Right forelimb (tissue), 1 donor: ENCODE data around the gene ABCB11.
"Not testable (repeated sequence)": the region's sequence is repeated elsewhere in the genome, so short reads cannot be mapped to it uniquely, and the experiment has no call there.

Experiments used
- DNase-seq: peaks from one replicate; pipeline ENCODE4 v3.0.0-alpha.2; 2018

ABCB11 gene

GRCh38 chr2:168969865-168970264 is 61.3 kb downstream of the ABCB11 start:
- no peak for DNase-seq

- no peak for DNase-seq
Observed at GRCh38 chr2:168968342-168968741, 62.8 kb downstream of the ABCB11 start.

- DNase-seq, result no peak
Observed at GRCh38 chr2:168964251-168964807, 66.8 kb downstream of the ABCB11 start.

DNA sequence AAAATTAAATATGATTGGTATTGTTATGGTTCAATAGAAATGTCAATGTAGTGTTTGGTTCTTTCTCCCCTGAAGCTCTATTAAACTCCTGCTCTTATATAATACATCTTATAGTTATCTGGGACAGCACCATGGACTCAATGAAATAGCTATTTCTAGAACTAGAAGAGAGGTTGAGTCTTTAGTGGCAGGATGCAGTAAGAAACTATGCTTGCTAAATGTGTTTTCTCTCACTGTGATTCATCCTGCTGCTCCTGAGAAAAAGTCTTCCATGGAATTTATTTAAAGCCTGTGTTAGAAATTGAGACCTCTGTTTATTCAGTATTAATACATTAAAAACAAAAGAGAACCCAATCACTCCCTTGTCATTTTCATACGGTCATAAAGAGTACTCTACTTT is 68.5 kb downstream of the ABCB11 start:
- DNase-seq, result no peak

GRCh38 chr2:168961450-168962229 is 69.5 kb downstream of the ABCB11 start:
- DNase-seq, result no peak

DNA sequence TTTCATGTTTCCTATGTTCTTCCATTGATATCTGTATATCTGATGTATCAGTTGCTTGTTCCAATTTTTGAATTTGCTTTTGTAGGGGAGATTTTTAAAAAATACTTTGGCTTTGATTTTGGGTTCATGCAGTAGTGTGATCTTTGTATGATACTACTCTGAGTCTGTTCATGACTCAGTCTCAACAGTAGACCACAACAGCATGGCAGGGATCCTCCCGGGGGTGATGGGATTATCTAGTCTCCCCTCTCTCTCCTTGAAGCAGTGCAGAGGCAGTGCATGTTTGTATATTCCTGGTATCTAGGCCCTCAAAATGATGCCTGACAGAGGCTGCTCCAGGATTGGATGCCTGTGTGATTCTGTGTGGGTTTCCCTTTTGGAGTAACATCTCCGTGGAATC is 74.7 kb downstream of the ABCB11 start:
- no peak for DNase-seq

- no peak for DNase-seq
Observed at GRCh38 chr2:168955321-168955720, 75.8 kb downstream of the ABCB11 start.

DNA sequence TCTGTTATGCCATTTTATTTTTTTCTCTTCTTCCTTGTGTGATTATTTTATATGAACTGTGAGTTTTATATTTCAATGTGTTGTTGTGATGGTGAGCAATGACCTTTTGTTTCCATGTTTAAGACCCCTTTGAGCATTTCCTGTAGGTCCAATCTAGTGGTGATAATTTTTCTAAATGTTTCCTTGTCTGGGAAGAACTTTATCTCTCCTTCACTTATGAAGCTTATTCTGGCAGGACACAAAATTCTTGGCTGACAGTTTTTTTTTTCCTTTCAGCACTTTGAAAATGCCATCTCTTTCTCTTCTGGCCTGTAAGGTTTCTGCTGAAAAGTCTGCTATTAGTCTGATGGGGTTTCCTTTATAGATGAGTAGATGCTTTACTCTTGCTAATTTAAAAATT is 76.9 kb downstream of the ABCB11 start:
- DNase-seq, result no peak

- DNase-seq, result no peak
Observed at GRCh38 chr2:168952424-168952823, 78.7 kb downstream of the ABCB11 start.

- DNase-seq, result no peak
Observed at GRCh38 chr2:168951871-168952270, 79.3 kb downstream of the ABCB11 start.

DNA sequence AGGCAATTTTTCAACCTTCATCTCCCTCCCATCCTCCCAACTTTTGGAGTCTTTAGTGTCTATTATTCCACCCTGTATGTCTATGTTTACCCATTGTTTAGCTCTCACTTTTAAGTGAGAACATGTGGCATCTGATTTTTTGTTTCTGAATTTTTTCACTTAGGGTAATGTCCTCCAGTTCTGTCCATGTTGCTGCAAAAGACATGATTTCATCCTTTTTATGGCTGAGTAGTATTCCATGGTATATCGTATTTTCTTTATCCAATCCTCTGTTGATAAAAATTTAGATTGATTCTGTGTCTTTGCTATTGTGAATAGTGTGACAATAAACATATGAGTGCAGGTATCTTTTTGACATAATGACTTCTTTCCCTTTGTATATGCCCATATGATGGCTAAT is 81.8 kb downstream of the ABCB11 start:
- no peak for DNase-seq

DNA sequence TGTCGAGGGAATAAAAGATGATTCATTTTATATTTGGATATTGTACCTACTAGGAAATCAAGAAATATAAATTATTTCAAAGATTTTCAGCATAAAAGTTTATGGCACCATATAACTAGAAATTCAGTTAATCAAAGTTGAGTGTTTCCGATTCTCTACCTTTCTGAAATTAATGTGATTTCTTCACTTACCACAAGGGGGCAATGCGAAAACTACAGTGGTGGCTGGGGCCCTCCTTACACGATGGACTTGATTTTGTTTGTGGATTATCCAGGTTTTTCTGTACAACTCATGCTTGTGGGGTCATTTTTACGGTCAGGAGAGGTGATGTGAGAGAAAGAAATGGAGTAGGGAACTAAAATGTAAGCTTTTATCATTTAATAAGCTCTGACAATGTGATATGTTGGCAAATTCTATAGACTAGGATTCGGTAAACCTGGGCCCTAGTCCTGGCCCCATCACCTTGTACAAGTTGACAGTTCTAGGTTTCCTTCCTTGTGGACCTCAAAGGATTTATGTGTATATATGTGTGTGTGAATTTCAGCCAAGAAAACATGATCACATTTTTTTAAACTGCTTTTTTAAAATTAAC is 82.4 kb downstream of the ABCB11 start:
- DNase-seq, result no peak

GRCh38 chr2:168945508-168945907 is 85.6 kb downstream of the ABCB11 start:
- no peak for DNase-seq

- DNase-seq, result no peak
Observed at GRCh38 chr2:168944065-168944464, 87.1 kb downstream of the ABCB11 start.

DNA sequence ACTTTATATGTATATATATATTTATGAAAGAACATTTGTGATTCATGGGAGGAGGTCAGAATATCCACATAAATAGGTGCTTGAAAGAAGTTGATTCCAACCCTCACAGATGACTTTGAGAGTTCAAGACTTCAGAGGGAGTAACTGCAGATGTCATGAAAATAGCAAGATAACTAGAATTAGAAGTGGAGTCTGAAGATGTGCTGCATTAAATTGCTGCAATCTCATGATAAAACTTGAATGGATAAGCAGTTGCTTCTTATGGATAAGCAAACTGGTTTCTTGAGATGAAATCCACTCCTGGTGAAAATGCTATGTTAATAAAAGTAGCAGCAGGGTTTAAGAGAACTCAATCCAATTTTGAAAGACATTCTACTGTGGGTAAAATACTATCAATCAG is 89.8 kb downstream of the ABCB11 start:
- no peak for DNase-seq

GRCh38 chr2:168939918-168940317 is 91.2 kb downstream of the ABCB11 start:
- no peak for DNase-seq

DNA sequence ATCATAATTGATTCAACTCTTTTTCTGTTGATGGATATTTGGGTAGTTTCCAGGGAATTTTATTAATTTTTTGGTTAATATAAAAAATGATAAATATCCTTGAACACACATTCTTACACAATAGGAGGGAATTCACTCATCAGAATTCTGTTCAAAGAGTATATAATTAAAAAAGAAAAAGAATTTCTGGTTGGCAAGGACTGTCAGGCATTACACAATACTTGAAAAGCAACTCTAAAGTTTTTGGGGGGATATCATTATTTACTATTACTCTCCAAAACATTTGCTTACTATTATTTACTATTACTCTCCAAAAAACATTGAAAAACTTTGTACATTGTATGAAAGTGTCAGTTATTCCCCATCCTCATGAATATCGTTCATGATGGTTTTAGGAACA is 92.1 kb downstream of the ABCB11 start:
- DNase-seq, result no peak

DNA sequence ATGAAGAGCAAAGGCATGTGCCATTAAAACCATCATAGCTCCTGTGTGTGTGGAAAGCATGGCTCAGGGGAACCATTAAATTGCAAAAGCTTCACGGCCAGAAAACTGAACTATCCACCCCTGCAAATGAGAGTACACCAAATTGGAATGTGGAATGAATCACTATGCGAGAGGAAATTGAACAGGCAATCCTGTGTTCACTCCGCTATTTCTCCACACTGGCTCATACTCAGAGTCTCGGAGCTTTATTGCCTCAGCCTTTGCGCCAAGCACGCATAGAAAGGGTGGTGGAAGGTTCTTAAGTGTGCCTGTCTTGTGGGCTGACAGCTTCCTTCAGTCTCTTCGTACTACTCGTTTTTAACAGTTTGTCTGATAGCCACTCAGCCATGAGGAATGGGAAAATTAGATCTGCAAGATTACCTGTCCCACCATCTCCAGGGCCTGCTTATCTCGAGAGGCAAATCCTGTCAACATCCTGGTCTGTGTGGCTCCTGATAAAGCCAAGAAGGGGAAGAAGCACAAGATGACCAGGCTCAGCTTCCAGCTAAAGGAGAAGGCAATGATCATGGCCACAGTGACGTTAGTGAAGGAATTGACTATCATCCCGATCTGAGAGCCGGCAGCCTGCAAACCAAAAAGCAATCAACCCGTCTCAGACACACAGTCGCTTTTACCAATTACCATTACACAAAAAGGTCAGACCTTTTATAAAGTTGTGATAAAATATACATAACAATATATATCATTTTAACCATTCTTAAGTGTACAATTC is 95.1 kb downstream of the ABCB11 start:
- no peak for DNase-seq

- DNase-seq, result no peak
Observed at GRCh38 chr2:168934826-168935225, 96.3 kb downstream of the ABCB11 start.

DNA sequence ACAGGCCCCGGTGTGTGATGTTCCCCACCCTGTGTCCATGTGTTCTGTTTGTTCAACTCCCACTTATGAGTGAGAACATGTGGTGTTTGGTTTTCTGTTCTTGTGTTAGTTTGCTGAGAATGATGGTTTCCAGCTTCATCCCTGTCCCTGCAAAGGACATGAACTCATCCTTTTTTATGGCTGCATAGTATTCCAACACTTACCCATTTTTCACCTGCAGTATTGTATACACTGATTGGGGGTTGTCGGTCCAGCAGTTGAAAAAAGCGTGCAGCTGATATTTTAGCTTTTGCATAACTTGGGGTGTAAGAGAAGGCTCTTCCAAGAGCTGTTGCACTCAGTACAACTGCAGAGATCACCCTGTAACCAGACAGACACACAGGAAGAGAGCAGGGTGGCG is 99.0 kb downstream of the ABCB11 start:
- not testable (repeated sequence) for DNase-seq

DNA sequence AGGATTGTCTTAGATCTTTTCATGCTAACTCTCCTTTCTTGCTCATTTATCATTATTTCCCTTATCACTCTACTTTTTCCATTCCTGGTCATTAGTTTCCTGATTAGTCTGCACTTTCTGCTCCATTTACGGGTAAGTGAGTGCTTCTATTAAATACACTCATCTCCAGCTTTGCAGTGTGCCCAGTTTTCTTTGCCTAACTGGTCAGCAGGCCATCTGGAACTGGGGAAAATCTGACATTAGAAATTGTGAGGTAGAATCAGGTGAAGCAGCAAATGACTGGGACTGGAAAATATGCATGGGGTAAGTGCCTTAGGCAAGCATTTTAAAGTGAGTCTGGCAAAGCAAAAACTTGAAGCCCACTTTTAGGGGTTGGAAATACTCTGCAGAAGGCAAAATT is 100.9 kb downstream of the ABCB11 start:
- DNase-seq, result no peak

- no peak for DNase-seq
Observed at GRCh38 chr2:168929031-168929430, 102.1 kb downstream of the ABCB11 start.

- no peak for DNase-seq
Observed at GRCh38 chr2:168928113-168928831, 102.9 kb downstream of the ABCB11 start.
